ENCODE data around the gene NTN4.

GRCh38 chr12:95643256-95643655, 147.3 kb downstream of the NTN4 start:
- TF ChIP-seq POLR2A (IDR thresholded peaks at IDR 0.05) (no peak), CTCF (IDR thresholded peaks at IDR 0.05) (no peak)

Measured in esophagus squamous epithelium (tissue), 4 donors.